ENCODE data around the gene ETF1.
"Not testable (repeated sequence)": the region's sequence is repeated elsewhere in the genome, so short reads cannot be mapped to it uniquely, and the experiment has no call there.

ETF1 gene

GRCh38 chr5:138482638-138483037 is 60.4 kb downstream of the ETF1 start:
- no peak for DNase-seq

DNA sequence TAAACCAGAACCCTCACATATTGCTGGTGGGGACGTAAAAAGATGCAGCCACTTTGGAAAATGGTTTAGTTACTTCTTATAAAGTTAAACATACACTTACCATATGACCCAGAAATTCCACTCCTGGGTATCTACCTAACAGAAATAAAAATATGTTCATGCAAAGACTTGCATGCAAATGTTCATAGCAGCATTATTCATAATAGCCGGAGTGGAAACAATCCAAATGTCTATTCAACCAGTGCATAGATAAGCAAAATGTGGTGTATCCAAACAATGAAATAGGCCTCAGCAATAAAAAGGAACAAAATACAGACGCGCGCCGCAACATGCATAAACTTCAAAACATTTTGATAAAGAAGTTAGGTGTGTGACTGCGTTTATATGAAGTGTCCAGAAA is 66.1 kb downstream of the ETF1 start:
- no peak for DNase-seq

- not testable (repeated sequence) for DNase-seq
Measured at GRCh38 chr5:138473151-138473550, 69.9 kb downstream of the ETF1 start.

DNA sequence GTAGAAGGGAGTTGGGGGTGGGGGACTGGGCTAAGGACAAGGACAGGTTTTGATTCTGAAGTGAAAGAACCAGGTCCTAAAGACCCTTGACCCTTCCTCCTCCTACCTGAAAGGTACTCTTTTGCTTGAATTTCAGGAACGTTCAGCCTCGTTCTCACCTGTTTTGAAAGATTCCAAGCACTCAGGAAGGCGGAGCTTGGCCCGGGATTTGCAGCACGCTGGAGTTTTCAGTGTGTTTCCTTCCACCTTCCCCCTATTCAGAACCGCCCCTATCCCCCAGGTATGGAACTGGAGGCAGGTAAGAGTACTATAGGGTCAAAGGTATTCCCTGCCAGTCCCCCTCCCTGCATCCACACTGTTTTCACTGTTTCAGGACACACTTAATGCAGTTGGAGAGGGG is 70.7 kb downstream of the ETF1 start:
- no peak for DNase-seq

GRCh38 chr5:138471052-138471361 is 72.0 kb downstream of the ETF1 start:
- no peak for DNase-seq

GRCh38 chr5:138470322-138471051 is 72.5 kb downstream of the ETF1 start:
- DNase-seq: no peak

DNA sequence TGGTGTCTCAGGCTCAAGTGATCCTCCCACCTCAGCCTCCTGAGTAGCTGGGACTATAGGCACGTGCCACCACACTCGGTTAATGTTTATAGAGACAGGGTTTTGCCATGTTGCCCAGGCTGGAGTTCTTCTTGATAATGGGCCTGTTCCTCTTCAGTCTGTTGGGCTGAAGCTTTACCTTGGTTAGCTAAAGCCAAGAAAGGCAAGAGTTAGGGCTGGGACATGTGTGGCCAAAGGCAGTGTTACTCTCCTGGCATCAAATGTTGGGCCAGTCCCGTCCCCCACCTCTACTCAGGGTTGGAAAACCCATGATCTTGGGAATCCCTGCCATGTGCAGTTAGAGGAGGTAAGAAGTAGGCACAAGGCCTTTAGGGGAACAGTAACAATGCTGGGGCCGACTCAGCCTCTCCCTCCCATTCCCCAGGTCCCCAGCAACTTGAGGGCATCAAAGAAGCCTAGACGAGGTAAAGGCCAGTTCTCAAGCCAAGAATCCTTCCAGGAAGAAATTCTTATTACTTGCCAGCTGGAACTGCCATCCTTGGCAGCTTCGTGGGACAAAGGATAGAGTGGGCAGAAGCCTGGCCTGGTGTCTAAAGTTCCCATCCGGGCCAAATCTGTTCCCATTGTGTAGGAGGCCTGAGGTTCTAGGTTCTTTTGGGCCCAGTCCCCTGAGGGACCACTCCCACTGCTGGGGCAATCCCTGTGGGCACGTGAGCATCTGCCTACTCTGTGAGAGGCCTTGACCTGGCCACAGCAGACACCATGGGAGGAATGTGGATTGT is 73.3 kb downstream of the ETF1 start:
- no peak for DNase-seq

- no peak for DNase-seq
Measured at GRCh38 chr5:138468966-138469539, 74.0 kb downstream of the ETF1 start.

GRCh38 chr5:138468133-138468965 is 74.7 kb downstream of the ETF1 start:
- no peak for DNase-seq

GRCh38 chr5:138467711-138468132 is 75.3 kb downstream of the ETF1 start:
- no peak for DNase-seq

GRCh38 chr5:138466900-138467710 is 75.9 kb downstream of the ETF1 start:
- DNase-seq: no peak

DNA sequence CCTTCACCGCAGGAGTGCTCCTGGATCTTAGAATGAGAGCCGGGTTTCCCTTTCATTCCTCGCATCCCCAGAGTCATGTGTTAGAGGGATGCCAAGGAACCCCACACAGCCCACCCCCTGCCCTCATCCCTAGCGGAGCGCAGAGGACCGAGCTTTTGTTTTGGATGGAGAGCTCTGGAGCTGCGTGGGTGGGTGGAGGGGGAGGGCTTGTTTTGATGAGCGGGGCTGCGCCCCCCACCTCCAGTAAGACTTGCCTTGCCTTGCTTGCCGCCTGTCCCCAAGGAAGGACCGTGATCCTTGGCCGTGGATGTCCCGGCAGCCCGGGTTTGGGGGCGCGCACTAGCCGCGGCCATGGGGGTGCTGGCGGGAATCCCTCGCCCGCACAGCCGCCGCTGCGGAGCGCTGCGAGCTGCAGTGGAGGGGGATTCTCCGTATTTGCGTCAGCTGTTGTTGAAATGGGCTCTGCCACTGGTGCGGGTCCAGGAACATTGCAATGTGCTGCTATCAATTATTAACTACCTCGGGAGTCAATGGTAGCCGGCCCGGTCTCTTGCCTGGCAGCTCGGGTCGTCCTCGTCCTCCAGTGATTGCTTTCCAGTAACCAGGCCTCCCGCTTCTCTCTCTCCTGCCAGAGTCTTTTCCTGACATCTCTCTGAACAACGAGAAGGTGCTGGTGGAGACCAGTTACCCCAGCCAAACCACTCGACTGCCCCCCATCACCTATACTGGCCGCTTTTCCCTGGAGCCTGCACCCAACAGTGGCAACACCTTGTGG is 76.7 kb downstream of the ETF1 start:
- no peak for DNase-seq

GRCh38 chr5:138465261-138466124 is 77.5 kb downstream of the ETF1 start, which contains the start of gene EGR1:
TSS of gene EGR1 (plus strand) at chr5:138465479. CDS start at chr5:138465762, 283 bp downstream.
- no peak for DNase-seq

DNA sequence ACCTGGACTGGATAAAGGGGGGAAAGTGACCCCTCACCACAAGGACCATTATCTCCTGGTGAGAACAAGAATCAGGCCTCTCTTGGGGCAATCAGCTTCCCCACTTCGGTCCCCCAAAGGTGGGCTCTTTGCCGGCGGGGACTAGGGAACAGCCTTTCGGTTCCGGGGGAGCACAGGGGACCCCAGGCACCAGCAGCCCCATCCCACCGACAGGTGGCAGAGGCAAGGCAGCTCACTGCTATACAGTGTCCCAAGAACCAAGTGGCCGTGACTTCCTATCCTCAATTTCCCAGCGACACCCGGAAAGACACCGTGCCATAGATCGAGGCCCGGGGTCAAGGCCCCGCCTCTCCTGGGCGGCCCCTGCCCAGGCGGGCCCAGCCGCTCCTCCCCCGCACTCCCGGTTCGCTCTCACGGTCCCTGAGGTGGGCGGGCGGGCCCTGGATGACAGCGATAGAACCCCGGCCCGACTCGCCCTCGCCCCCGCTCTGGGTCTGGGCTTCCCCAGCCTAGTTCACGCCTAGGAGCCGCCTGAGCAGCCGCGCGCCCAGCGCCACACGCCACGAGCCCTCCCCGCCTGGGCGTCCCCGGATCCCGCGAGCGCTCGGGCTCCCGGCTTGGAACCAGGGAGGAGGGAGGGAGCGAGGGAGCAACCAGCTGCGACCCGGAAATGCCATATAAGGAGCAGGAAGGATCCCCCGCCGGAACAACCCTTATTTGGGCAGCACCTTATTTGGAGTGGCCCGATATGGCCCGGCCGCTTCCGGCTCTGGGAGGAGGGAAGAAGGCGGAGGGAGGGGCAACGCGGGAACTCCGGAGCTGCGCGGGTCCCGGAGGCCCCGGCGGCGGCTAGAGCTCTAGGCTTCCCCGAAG is 78.4 kb downstream of the ETF1 start:
- peak; percentile 78 for DNase-seq

DNA sequence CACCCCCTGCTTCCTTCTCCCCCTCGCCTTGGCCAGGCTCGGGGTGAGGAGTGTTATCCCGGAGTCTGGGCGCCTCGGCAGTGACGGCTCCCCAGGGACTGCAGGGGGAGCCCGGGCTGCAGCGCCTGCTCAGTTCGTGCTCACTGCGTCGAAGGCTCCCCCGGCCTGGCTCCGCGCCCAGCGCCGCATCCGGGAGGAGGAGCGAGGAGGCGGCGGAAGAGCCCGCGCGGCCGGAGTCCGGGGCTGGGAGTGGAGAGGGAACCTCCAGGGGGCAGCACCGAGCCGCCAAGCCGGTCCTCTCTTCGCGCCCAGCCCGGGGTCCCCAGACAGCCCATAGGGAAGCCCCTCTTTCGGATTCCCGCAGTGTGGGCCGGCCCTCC is 79.0 kb downstream of the ETF1 start:
- no peak for DNase-seq

DNA sequence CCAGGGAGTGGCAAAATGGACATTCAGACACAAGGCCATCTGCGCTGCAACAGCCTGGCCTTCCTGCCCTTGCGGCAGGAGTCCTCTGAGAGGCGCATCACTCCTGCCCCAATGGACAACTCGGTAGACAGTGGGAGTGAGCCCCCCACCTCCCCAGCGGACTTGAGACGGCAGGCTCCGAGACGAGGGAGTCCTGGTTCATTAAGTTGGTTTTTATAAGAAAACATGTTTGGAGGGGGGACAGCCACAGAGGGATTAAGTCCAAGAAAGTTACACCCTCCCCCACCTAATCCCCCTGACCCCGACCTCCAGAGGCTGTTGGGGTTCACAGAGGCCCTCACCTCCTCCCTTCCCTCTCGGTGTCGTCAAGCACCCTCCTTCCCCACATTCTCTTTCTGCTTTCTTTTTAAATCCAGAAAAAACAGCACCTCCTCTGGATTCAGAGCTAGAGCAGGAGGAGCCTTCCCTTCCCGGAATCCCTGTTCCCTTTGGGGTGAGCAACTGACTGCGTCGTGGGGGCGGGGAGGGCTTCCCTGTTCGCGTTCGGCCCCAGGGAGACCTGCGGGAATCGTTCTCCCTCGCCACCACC is 79.5 kb downstream of the ETF1 start:
- no peak for DNase-seq

- DNase-seq: no peak
Measured at GRCh38 chr5:138461343-138462125, 81.5 kb downstream of the ETF1 start.

DNA sequence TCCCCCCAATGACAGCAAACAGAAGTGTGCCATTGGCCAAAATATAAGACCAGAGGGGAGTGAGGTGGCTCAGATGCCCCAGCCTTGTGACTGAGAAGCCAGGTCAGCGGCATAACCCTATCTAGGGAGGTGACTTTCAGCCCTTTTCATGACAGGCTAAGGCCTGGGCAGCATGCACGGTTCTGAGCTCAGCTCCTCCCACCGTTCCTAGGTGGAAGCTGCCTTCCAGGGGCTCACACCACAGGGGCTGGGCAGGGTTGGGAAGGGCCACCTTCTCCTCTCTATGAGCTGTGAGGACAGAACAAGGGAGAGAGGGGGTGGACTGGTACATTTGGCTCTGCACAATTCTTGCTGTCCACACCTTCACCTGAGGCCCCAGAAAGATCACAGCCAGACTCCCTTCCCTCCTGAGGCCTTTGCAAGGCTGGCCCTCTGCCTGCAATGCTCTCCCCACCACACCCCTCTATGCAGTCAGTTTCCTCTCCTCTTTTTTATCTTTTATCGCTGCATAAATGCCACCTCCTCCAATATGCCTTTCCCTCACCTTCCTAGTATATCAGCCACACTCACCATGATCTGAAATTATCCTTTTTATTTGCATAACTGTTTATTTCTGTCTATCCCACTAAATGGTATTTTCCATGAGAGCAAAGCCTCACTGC is 82.9 kb downstream of the ETF1 start:
- no peak for DNase-seq
